ENCODE data around the gene SNCA.

Gene SNCA

DNA sequence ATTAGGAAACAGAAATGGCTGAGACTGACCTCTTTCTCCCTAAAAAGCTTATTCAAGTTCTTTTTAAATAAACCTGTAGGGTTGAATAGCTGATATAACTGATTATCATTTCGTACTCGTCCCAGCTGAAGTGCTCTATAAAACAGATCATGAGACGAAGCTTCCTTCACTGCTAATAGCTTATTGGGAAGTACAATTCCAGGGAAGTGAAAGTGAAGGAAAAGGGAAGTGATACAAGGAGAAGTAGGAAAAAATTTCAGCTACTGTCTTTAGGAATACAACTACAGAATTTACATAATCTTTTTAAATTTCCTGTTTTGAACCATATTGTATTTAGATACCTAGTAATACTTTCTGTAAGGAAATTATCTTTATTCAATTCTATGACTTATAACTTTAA, 103.0 kb downstream of the SNCA start:
- no CpG with 5 or more reads among the region's 3 CpGs for WGBS, 2 experiments (ENCODE audit: insufficient coverage in 2 of 2)
- H3K36me3 ChIP-seq (ENCODE audit: control insufficient read depth, insufficient read depth, low read length) = peaks cover 1% of the 10 kb centered on the region

DNA sequence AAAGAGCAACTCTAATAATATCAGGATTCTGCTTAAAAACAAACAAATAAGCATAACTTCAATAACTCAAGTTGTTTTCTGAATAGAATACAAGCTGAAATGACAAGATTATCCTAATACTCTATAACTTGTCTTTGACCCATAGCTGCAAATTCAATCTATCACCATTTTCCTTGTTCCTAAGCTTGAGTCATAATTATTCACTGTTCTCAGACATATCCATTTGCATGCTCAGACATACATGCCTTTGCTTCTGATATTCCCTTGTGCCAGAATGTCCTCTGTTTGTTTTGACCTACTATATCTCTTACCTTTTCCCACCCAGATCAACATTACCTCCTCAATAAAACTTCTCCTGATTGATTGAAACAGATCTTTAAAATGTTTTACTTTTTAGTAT, 109.7 kb downstream of the SNCA start:
- H3K36me3 ChIP-seq (ENCODE audit: control insufficient read depth, insufficient read depth, low read length) = peaks cover 2% of the 10 kb centered on the region
- no peak overlapping the region for H3K4me3 ChIP-seq (ENCODE audit: extremely low read depth, insufficient read depth, low read length, poor library complexity, severe bottlenecking)
- H3K4me1 ChIP-seq (ENCODE audit: control insufficient read depth, insufficient read depth, low read length, poor library complexity, severe bottlenecking) = no peaks in the 10 kb centered on the region
- H3K9me3 ChIP-seq (ENCODE audit: control insufficient read depth, low read length) = no peaks in the 10 kb centered on the region
- no peak overlapping the region for H3K27ac ChIP-seq (ENCODE audit: low read depth, low read length, severe bottlenecking)

More for the DNA sequence above, 103.0 kb downstream of the SNCA start:
- H3K4me3 ChIP-seq (ENCODE audit: extremely low read depth, insufficient read depth, low read length, poor library complexity, severe bottlenecking) = no peak overlapping the region
- H3K27ac ChIP-seq (ENCODE audit: low read depth, low read length, severe bottlenecking) = no peak overlapping the region
- H3K4me1 ChIP-seq (ENCODE audit: control insufficient read depth, insufficient read depth, low read length, poor library complexity, severe bottlenecking) = no peaks in the 10 kb centered on the region
- no peaks in the 10 kb centered on the region for H3K9me3 ChIP-seq (ENCODE audit: control insufficient read depth, low read length)

DNA sequence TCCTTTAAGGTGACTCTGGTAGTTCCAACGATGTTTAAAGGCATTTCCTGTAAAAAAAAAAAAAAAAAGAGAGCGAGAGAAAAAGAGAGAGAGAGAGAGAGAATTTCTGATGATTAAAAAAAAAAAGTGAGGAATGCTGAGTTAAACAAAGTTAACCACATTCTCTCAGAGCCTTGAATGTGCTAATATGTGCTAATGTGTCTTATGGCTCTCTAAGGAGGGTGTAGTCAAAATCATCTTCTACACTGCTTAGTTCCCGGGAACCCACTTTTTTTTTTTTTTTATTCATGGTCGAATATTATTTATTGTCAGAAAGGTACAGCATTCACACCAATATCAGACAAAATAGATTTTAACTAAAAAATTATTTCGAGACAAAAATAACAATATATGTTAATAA, 111.7 kb downstream of the SNCA start:
- Histone ChIP-seq H3K27ac (ENCODE audit: low read depth, low read length, severe bottlenecking) (no peak overlapping the region), H3K9me3 (ENCODE audit: control insufficient read depth, low read length) (no peaks in the 10 kb centered on the region), H3K36me3 (ENCODE audit: control insufficient read depth, insufficient read depth, low read length) (peaks cover 2% of the 10 kb centered on the region), H3K4me1 (ENCODE audit: control insufficient read depth, insufficient read depth, low read length, poor library complexity, severe bottlenecking) (no peaks in the 10 kb centered on the region), H3K4me3 (ENCODE audit: extremely low read depth, insufficient read depth, low read length, poor library complexity, severe bottlenecking) (no peak overlapping the region)
- 63 to 80% methylated on average over 1 of the region's 5 CpGs for WGBS, 2 experiments (ENCODE audit: insufficient coverage in 2 of 2)

DNA sequence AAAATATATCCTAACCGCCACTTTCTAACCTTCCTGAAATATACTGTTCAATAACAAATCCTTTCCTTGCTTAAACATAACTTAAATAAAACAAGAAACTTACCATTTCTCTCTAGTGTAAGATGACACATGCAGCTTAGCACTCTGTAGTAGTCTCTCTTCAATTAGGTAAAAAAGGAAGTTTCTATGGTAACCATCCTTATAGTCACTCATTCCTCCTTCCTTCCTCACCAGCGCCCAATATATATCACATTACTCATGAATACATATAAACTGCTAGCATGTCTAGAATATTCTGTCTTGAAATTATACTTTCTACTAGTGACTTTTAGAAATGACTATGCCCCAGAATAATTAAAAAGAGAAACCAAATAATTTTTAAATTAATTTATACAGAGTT, 112.2 kb downstream of the SNCA start:
- H3K27ac ChIP-seq (ENCODE audit: low read depth, low read length, severe bottlenecking) = no peak overlapping the region
- no peak overlapping the region for H3K4me3 ChIP-seq (ENCODE audit: extremely low read depth, insufficient read depth, low read length, poor library complexity, severe bottlenecking)
- H3K9me3 ChIP-seq (ENCODE audit: control insufficient read depth, low read length) = no peaks in the 10 kb centered on the region
- H3K36me3 ChIP-seq (ENCODE audit: control insufficient read depth, insufficient read depth, low read length) = peaks cover 2% of the 10 kb centered on the region
- no peaks in the 10 kb centered on the region for H3K4me1 ChIP-seq (ENCODE audit: control insufficient read depth, insufficient read depth, low read length, poor library complexity, severe bottlenecking)
- WGBS, 2 experiments (ENCODE audit: insufficient coverage in 2 of 2) = 83% methylated on average over 1 of the region's 2 CpGs; no CpG with 5 or more reads in 1 of the 2 experiments

DNA sequence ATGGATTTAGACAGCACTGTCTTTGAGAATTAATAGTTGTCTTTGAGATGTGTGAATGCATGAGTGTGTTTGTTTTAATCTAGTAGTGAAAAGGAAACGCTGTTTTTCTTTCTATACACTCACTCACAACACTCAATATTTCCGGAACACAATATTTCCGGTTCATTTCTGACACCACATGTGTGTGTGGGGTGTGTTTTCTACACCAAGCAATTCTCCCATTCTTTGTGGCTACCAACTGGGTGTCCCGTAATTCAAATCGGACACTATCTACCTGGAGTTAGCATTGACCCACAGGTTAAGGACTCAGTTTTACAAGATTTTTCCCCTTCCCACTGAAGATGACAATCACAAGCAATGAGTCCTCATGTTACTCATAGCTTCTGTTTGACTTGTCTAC, 113.9 kb downstream of the SNCA start:
- Histone ChIP-seq H3K9me3 (ENCODE audit: control insufficient read depth, low read length) (peaks cover 3% of the 10 kb centered on the region), H3K4me3 (ENCODE audit: extremely low read depth, insufficient read depth, low read length, poor library complexity, severe bottlenecking) (no peak overlapping the region), H3K4me1 (ENCODE audit: control insufficient read depth, insufficient read depth, low read length, poor library complexity, severe bottlenecking) (no peaks in the 10 kb centered on the region), H3K27ac (ENCODE audit: low read depth, low read length, severe bottlenecking) (no peak overlapping the region), H3K36me3 (ENCODE audit: control insufficient read depth, insufficient read depth, low read length) (no peaks in the 10 kb centered on the region)
- 87 to 100% methylated on average over 2 of the region's 5 CpGs for WGBS, 2 experiments (ENCODE audit: insufficient coverage in 2 of 2)

DNA sequence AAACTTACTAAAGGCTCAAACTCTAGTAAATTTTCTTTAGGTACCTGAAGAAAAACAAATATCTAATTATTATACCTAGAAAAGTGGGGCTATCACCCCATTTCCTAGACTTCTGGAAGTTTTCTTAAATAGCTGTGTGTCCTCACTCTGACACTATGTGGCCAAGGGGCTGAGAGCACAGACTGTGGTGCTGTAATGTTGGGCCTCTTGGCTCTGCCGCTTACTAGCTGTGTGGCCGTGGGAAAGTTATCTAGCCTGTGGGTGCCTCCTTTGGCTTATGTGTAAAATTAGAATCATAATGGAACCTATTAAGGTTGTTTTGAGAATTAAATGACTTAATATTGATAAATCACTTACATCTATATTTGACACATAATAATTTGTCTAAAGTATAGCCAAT, 114.4 kb downstream of the SNCA start:
- H3K4me1 ChIP-seq (ENCODE audit: control insufficient read depth, insufficient read depth, low read length, poor library complexity, severe bottlenecking) = peaks cover 4% of the 10 kb centered on the region
- no CpG with 5 or more reads among the region's 2 CpGs for whole genome bisulfite sequencing, 2 experiments (ENCODE audit: insufficient coverage in 2 of 2)
- H3K36me3 ChIP-seq (ENCODE audit: control insufficient read depth, insufficient read depth, low read length) = no peaks in the 10 kb centered on the region
- no peak overlapping the region for H3K4me3 ChIP-seq (ENCODE audit: extremely low read depth, insufficient read depth, low read length, poor library complexity, severe bottlenecking)
- peaks cover 3% of the 10 kb centered on the region for H3K9me3 ChIP-seq (ENCODE audit: control insufficient read depth, low read length)
- H3K27ac ChIP-seq (ENCODE audit: low read depth, low read length, severe bottlenecking) = no peak overlapping the region

DNA sequence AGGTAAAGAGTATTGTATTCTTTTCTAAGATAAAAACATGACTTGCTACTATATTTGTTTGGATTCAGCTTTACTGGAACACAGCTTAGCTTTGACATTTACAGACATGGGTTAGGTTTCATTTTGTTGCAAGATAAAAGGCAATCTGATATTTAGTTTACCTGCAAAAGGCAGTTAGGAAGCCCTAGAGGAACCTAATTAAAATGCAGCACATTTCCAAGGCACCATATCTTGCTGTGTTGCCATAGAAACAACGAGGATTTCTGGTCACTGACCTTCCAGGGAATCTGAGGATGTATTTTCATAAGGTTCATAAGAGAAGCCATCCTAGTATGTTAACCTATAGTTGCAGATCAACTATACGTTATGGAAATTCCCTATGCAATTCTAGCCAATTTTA, 116.0 kb downstream of the SNCA start:
- no peak overlapping the region for H3K4me3 ChIP-seq (ENCODE audit: extremely low read depth, insufficient read depth, low read length, poor library complexity, severe bottlenecking)
- no CpG with 5 or more reads among the region's 2 CpGs for WGBS, 2 experiments (ENCODE audit: insufficient coverage in 2 of 2)
- peaks cover 6% of the 10 kb centered on the region for H3K4me1 ChIP-seq (ENCODE audit: control insufficient read depth, insufficient read depth, low read length, poor library complexity, severe bottlenecking)
- H3K36me3 ChIP-seq (ENCODE audit: control insufficient read depth, insufficient read depth, low read length) = no peaks in the 10 kb centered on the region
- peaks cover 3% of the 10 kb centered on the region for H3K9me3 ChIP-seq (ENCODE audit: control insufficient read depth, low read length)
- H3K27ac ChIP-seq (ENCODE audit: low read depth, low read length, severe bottlenecking) = no peak overlapping the region

DNA sequence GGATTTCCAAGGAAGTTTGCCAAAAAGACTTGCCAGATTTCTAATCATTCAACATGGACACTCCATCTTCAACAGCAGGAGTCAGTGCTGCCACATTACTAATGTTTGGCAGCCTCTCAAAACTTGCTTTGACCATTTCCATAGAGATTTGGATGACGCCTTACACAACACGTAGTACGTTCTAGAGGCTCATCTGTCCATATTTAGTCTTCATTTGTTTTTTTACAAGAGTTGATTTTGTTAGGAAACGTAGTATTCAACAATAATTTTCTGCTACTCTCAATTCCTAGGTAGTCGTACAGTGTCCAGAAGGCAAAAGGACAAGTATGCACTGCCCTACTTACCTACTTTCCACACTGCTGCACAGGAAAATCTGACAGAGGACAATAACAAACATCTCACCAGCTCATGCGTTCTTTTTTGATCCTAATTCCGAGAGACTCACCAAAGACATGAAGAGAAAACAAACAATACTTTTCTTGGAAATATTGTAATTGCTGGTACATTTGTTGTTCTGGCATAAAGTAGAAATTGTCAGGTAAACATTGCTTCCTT, 117.3 kb downstream of the SNCA start:
- no peaks in the 10 kb centered on the region for H3K36me3 ChIP-seq (ENCODE audit: control insufficient read depth, insufficient read depth, low read length)
- peaks cover 6% of the 10 kb centered on the region for H3K4me1 ChIP-seq (ENCODE audit: control insufficient read depth, insufficient read depth, low read length, poor library complexity, severe bottlenecking)
- WGBS, 2 experiments (ENCODE audit: insufficient coverage in 2 of 2) = 100% methylated on average over 1 to 3 of the region's 7 CpGs
- H3K4me3 ChIP-seq (ENCODE audit: extremely low read depth, insufficient read depth, low read length, poor library complexity, severe bottlenecking) = no peak overlapping the region
- H3K27ac ChIP-seq (ENCODE audit: low read depth, low read length, severe bottlenecking) = no peak overlapping the region
- H3K9me3 ChIP-seq (ENCODE audit: control insufficient read depth, low read length) = peaks cover 3% of the 10 kb centered on the region

DNA sequence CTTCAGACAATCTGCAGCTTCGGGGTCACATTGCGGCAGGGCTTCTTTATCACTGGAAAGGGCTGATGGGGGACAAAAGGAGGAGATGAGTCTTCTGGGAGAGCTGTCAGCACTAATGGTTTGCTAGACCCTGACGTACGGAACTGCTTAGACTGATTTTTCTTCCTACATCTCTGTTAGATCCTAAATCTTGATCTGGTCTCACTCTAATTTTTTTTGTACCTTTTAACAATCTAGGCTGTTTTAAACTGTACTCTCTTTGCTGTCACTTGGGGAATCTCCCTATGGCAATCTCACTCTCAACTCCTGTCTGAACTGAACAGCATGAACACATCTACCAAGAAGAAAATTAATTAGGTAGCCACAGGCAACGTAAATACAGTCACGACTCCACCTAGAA, 120.1 kb downstream of the SNCA start:
- Histone ChIP-seq H3K4me3 (ENCODE audit: extremely low read depth, insufficient read depth, low read length, poor library complexity, severe bottlenecking) (no peak overlapping the region), H3K4me1 (ENCODE audit: control insufficient read depth, insufficient read depth, low read length, poor library complexity, severe bottlenecking) (peaks cover 6% of the 10 kb centered on the region), H3K27ac (ENCODE audit: low read depth, low read length, severe bottlenecking) (no peak overlapping the region), H3K9me3 (ENCODE audit: control insufficient read depth, low read length) (peaks cover 3% of the 10 kb centered on the region), H3K36me3 (ENCODE audit: control insufficient read depth, insufficient read depth, low read length) (no peaks in the 10 kb centered on the region)
- WGBS, 2 experiments (ENCODE audit: insufficient coverage in 2 of 2) = 86 to 87% methylated on average over 4 of the region's 6 CpGs

DNA sequence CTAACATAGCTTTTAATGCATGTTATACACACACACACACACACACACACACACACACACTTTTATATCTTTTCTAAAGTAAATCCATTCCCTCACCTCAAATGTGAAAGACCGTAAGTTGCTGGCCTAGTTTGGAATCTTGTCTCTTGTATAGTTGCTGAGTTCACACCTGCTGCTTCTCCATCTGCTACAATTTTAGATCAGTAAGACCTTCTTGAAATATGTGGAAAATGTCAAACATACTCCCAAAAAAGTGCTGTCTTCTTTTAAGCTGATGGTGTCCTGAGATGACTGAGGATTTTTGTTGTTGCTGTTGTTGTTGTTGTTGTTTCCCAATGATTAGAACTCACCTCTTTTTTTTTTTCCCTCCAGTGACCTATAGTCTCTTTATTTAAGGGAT, 121.3 kb downstream of the SNCA start:
- H3K4me1 ChIP-seq (ENCODE audit: control insufficient read depth, insufficient read depth, low read length, poor library complexity, severe bottlenecking) = peaks cover 6% of the 10 kb centered on the region
- no peak overlapping the region for H3K4me3 ChIP-seq (ENCODE audit: extremely low read depth, insufficient read depth, low read length, poor library complexity, severe bottlenecking)
- H3K27ac ChIP-seq (ENCODE audit: low read depth, low read length, severe bottlenecking) = no peak overlapping the region
- peaks cover 3% of the 10 kb centered on the region for H3K9me3 ChIP-seq (ENCODE audit: control insufficient read depth, low read length)
- no peaks in the 10 kb centered on the region for H3K36me3 ChIP-seq (ENCODE audit: control insufficient read depth, insufficient read depth, low read length)
- WGBS, 2 experiments (ENCODE audit: insufficient coverage in 2 of 2) = no CpG with 5 or more reads among the region's 1 CpG

DNA sequence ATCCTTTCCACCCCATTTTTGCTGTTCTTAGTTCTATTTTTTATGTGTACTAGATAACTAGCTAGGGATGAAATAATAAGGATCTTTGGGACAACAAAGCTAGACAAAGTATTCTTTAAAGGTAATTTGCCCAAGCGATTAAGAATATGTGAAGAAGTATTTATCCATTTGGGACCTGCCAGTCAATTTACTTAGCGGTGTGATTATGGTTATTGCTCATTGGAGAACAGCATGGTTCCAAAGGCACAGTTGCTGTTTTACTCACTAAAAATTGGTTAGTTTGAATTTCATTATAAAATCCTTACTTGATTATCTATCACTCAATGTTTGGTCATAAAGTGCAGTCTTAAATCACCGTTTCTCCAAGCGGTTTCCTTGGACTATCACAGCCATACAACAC, 124.1 kb downstream of the SNCA start:
- Histone ChIP-seq H3K4me1 (ENCODE audit: control insufficient read depth, insufficient read depth, low read length, poor library complexity, severe bottlenecking) (peaks cover 24% of the 10 kb centered on the region), H3K4me3 (ENCODE audit: extremely low read depth, insufficient read depth, low read length, poor library complexity, severe bottlenecking) (no peak overlapping the region), H3K36me3 (ENCODE audit: control insufficient read depth, insufficient read depth, low read length) (no peaks in the 10 kb centered on the region), H3K9me3 (ENCODE audit: control insufficient read depth, low read length) (no peaks in the 10 kb centered on the region), H3K27ac (ENCODE audit: low read depth, low read length, severe bottlenecking) (no peak overlapping the region)
- WGBS, 2 experiments (ENCODE audit: insufficient coverage in 2 of 2) = 90 to 93% methylated on average over 2 of the region's 4 CpGs
